ENCODE data around the gene SOSTDC1. TPM values are rescaled to one million over a fixed set of nuclear protein-coding genes. Genes with fewer than 3 reads are reported as not detected.

The SOSTDC1 gene
- total RNA-seq, 4 donors from 2014 or later, result 0.54 to 5.8 (median 2.5) TPM

Small RNAs within 50 kb of the gene (small RNA-seq; reads per million reads assigned to genes)
- gene AC005014.3, result 0 reads per million in 2 donors

Other genes with a start within 250 kb of the SOSTDC1 start
- 1 to 10 TPM in 3 of 4 donors, under 1 TPM in 1; 0.67 to 4.1 (median 1.9) TPM for gene CRPPA, start 44.2 kb downstream of the SOSTDC1 start, total RNA-seq
- gene LRRC72, start 61.1 kb upstream of the SOSTDC1 start, total RNA-seq, result not detected
- gene ANKMY2, start 180.0 kb upstream of the SOSTDC1 start, total RNA-seq, result 10 to 100 TPM; 19.3 to 21.5 (median 20.5) TPM
- gene BZW2, start 180.4 kb upstream of the SOSTDC1 start, total RNA-seq, result 10 to 100 TPM; 34.4 to 54.0 (median 42.9) TPM

Data from Peyer's patch (tissue), 4 donors.